ENCODE data around the gene ACAD10. TPM values are rescaled to one million over a fixed set of nuclear protein-coding genes. Genes with fewer than 3 reads are reported as not detected.

ACAD10 gene
- 9.6 and 12.2 TPM in 2 replicates for total RNA-seq

GRCh38 chr12:111685811-111686573 lies at the start of gene ACAD10, which contains the start of gene BRAP:
ACAD10 (plus strand) TSS chr12:111686053; CDS start chr12:111692710, 6,657 bp downstream.
BRAP (minus strand) TSS chr12:111685956; CDS start chr12:111685792, 164 bp downstream.

DNA sequence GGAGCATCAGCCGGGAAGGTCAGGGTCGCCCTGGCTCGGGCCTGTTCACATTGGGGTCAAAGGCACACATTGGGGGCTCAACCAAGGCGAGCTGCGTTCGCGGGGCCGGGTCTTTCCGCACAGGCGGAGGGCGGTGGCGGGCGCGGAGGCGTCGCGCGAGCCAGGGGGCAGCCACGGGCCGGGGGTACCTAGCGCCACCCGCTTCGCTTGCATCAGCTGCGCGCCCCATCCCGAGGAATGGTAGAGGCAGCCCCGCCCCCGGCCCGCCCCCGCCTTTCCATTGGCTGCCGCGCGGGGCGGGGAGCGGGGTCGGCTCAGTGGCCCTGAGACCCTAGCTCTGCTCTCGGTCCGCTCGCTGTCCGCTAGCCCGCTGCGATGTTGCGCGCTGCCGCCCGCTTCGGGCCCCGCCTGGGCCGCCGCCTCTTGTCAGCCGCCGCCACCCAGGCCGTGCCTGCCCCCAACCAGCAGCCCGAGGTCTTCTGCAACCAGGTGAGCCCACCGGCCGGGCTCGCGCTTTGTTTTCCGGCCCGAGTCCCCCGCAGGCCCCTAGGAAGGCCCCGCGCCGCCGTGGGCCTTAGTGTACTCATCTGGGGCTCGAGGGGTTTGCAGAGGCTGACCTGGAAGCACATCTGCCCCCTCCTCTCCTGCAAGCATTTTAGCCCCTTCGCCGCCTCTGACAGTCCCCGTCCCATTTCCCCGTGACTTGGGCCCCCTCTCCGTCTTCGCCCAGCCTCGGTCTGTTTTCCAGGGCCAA lies 80.9 kb downstream of the ACAD10 start, which contains the start of gene ALDH2:
Gene ALDH2, plus strand, starts transcription at position 326 of the 754 bp plus-strand sequence. Its CDS starts 50 bp downstream, at position 376.

Other genes with a start within 250 kb of the ACAD10 start
- gene ATXN2, start 86.7 kb upstream of the ACAD10 start, total RNA-seq, result 16.5 and 19.6 TPM in 2 replicates
- 15.7 and 19.6 TPM in 2 replicates for gene BRAP, start 97 bp upstream of the ACAD10 start, total RNA-seq
- gene ALDH2, start 80.9 kb downstream of the ACAD10 start, total RNA-seq, result 136 and 170 TPM in 2 replicates
- 18.0 and 19.6 TPM in 2 replicates for gene MAPKAPK5, start 156.2 kb downstream of the ACAD10 start, total RNA-seq